GM19372 (cell line): ENCODE measurements around the gene TNFRSF19.
"Not testable (repeated sequence)": the region's sequence is repeated elsewhere in the genome, so short reads cannot be mapped to it uniquely, and the experiment has no call there.

Experiments
- ATAC-seq: cut with Tn5 transposase; IDR thresholded peaks from one replicate; pipeline ENCODE4 v1.9.1; 2021; ENCODE audit warnings: mild to moderate bottlenecking, low read depth, moderate library complexity; ENCODE audit not compliant: unreplicated experiment

The TNFRSF19 gene

GRCh38 chr13:23652909-23653726 is 82.9 kb downstream of the TNFRSF19 start:
- no peak for ATAC-seq

DNA sequence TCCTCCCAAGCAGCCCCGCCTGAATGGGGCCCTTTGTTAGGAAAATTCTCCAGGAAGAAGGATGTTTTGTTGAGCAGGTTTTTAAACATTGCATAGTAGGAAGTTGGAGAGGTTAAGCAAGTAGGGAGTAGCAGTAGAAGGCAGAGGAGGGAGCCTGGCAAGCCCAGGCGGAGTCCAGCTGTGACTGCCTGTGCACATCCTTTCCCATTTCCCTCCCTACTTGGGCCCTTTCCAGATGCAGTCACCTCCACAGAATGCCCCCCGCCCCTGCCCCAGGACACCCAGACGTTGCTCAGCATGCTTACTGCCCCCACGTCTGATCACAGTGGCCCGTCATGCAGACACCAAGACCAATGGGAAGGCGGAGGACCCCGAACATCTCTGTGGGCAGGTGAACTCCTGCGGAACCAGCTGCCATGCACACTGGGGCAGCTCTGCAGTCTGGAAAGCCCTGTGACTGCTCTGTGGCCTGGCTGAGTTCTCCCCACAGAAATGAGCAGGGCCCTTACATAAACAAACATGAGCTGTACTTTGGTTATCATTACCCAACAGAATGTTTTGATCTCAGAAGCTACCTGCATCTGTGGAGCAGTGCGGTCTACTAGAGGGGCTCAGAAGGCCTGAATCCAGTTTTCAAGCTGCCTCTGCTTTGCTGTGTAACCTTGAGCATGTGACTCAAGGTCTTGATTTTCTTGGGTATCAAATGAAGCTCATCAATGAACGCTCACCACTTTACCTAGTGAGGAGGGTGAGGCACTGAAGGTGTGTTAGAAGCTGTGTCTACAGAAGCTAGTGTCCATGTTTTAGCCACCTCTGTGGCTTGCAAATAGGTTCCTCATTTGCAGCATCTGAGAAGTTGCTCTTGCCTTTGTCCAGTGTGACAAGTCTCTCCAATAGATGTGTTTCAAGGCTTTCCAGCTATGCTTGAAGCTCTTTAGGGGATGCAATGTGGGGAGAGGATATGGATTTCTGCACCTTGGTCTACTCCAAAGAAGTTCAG is 84.2 kb downstream of the TNFRSF19 start:
- no peak for ATAC-seq

DNA sequence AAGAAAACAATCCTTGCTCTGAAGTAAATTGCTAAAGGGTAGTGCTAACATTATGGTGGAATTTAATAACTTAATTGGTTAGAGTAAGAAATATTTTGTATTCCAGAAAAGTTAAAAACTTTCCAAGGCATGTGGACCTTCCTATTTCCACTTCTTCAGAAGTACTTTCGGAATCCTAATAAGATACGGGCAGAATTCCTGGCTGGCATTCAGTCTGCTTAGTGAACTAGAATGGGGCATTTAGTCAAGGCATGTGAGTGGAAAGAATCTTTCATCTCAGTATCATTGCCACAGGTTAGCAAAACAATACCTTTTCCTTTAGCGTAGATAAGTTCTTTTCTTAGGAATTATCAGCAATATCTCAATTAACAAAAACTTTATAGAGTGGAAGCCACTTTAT is 85.1 kb downstream of the TNFRSF19 start:
- ATAC-seq, result no peak

DNA sequence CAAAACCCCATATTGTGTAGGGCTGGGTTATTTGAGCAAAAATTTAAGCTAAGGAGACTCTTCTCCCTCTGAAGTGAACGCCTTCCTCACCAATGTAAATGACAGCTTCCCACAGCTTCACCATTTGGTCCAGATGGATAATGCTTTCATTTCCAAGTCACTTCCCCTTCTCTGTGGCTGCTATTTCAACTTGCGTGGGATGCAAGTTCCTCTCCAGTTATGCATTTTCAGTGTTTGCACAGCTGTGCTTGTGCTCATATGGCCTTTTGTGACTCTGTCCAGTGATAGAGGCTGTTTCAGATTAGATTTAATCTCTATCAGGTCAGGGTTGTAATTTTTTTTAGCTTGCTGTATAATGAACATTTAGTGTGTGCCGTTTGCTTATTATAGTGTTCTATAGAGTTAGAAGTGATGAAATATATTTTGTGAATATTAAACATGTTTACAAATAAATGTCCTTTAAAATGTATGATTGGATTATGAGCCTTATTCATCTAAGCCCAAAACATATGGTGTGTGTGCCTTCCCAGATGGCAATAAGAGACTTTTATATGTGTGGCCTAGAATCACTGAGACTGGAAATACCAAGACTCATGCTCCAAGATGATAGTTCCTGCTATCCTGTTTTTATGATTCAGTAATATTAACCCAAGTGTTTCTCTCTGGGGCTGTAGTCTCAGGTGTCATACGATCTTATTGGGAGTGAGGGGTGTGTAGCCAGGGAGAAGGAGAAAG is 86.6 kb downstream of the TNFRSF19 start:
- ATAC-seq, result peak; percentile 53

DNA sequence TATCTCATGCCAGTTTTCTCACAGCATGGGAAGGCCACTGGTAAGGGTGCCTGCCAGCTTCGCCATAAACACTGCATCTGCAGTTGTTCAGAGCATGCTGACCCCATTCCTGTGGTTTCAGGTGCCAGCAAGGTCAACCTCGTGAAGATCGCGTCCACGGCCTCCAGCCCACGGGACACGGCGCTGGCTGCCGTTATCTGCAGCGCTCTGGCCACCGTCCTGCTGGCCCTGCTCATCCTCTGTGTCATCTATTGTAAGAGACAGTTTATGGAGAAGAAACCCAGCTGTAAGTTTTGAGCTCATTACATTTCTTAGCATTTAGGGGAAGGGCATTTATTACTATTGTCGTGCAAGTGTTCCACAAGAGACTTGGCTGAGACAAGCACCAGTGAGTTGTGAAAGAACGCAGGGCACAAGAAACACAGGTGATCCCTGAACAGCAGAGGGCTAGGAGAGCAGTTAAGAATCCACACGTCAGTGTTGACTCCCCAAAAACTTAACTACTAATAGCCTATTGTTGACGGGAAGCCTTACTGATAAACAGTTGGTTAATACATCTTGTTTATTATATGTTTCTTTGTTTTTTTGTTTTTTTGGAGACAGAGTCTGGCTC is 88.8 kb downstream of the TNFRSF19 start:
- ATAC-seq, result no peak

GRCh38 chr13:23660249-23660648 is 90.0 kb downstream of the TNFRSF19 start:
- no peak for ATAC-seq

- ATAC-seq, result no peak
These were observed 96.4 kb downstream of the TNFRSF19 start for GRCh38 chr13:23666582-23666981.

DNA sequence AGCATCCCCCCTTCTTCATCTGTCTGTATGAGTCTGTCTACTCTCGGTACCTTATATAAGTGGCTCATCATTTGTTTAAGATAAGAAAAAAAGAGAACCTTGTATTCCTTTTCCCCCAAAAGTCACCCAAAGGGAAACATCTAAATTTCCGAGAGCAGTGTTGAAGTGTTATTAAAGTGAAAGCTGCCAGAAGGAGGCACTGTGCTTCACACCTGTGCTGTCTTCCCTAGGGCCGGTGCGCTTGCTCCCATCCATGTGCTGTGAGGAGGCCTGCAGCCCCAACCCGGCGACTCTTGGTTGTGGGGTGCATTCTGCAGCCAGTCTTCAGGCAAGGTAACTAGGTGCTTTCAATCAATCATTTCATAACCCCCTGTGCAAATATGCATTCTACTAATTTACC is 97.5 kb downstream of the TNFRSF19 start:
- ATAC-seq, result no peak

DNA sequence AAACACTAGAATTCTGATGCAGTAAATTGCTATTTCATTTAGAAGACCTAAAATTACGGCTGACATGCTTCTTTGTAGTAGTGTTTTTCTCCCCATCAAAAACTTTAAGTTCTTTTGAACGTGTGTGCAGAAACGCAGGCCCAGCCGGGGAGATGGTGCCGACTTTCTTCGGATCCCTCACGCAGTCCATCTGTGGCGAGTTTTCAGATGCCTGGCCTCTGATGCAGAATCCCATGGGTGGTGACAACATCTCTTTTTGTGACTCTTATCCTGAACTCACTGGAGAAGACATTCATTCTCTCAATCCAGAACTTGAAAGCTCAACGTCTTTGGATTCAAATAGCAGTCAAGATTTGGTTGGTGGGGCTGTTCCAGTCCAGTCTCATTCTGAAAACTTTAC is 98.3 kb downstream of the TNFRSF19 start:
- no peak for ATAC-seq

DNA sequence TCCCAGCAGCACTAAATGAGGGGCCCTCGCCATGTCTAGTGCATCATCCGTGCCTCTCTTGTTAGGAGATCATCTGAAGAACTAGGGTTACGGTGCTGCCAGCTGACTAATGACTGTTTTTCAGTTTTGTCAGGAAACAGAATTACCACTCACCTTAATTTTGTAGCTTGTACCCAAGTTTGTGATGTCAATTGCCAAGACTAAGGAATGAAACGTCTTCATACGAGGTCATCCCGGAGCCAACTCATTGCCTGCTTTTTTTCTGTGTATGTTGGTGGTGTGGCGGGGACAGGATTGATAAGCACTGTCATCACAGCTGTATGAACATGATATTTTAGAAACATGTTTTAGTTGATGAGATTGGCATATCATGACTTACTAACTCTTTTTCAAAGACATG is 100.6 kb downstream of the TNFRSF19 start:
- no peak for ATAC-seq

DNA sequence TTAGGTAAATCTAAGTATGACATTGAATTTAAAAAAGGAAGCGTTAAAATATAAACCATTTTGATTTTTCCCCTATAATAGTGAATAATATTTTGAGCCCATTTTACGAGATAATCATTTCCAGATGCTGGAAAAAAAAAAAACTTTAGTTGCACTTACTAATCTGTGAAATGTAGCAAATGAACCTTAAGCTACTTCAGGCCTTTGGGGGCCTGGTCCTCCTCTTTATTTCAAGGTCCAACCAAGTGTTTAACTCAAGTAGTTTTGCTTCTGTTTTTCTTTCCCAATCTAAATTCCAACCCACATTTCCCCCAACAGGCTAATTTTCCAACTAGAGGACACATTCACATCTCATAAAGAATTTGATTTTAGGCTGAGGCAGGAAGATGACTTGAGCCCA is 101.2 kb downstream of the TNFRSF19 start:
- ATAC-seq, result no peak

DNA sequence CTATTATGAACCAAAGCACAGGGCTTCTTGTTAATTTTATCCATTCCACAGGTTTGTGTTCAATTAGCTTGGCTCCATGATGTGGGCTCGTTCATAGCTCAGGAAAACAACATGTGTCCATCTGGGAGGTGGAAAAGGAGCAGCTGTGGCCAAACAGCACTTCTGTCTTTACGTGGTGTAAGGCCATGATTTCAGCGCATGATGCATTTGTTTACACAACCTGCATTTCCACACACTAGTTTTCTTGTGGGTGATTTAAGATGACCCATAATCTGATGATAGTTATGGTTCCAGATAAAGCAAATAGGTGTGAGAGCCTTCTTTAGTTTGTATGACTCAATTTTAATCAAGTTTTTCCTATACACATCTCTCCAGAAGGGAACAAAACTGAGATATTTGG is 101.7 kb downstream of the TNFRSF19 start:
- no peak for ATAC-seq

DNA sequence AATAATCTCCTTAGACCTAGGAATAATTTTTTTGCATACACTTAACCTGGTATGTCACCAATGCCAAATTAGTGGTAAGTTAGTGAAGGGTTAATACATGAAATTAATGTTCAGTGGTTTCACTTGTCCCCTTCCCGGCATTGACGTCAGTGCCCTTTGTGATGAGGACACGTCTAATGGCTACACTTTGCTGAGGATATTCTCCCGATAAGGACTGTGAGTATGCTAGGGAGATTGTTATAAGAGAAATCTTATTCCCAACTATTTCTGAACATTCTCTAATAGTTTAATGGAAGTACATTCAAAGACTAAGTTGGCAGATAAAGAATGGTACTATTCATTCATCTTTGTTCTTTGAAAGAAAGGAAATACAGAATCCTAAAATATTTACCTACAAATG is 102.4 kb downstream of the TNFRSF19 start:
- ATAC-seq, result no peak

DNA sequence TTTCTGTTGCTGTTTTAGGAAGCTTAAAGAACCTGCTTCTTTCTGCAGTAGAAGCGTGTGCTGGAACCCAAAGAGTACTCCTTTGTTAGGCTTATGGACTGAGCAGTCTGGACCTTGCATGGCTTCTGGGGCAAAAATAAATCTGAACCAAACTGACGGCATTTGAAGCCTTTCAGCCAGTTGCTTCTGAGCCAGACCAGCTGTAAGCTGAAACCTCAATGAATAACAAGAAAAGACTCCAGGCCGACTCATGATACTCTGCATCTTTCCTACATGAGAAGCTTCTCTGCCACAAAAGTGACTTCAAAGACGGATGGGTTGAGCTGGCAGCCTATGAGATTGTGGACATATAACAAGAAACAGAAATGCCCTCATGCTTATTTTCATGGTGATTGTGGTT is 103.1 kb downstream of the TNFRSF19 start:
- no peak for ATAC-seq

GRCh38 chr13:23673867-23674605 is 103.8 kb downstream of the TNFRSF19 start:
- ATAC-seq, result no peak

GRCh38 chr13:23674795-23675640 is 104.8 kb downstream of the TNFRSF19 start:
- ATAC-seq, result no peak

- ATAC-seq, result not testable (repeated sequence)
These were observed 107.6 kb downstream of the TNFRSF19 start for GRCh38 chr13:23677679-23678288.

DNA sequence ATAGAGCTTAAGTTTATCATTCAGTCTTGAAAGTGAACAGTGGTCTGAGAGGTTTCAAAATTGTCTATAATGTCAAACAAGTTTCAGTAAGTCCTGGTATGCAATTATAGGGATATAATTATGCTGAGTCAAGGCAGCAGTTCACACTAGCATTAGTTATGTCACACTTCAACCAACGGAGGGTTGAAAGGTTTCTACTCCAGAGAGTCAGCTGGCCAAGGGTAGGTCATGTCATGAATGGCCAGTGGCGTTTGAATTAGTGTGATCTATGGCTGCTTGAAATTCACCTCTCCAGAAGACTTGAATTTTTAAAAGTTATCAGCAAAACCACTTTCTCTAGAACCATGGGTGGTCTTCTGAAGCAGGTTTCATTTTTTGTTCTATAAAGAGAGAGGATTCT is 108.6 kb downstream of the TNFRSF19 start:
- ATAC-seq, result no peak
